SK-N-SH (cell line): Measurements from ENCODE around the gene FHDC1. TPM values are rescaled to one million over a fixed set of nuclear protein-coding genes. Genes with fewer than 3 reads are reported as not detected.

ENCODE experiments used
- CTCF ChIA-PET: fragments of 300-600, 350-600 bp; formaldehyde crosslinking; extraction: SDS; loops from one replicate; lab custom pipeline; 2021; lab: Yijun Ruan, JAX
- POLR2A ChIA-PET: fragments of 350-600 bp; sonication (Branson Sonifier 250); formaldehyde crosslinking; extraction: SDS; loops from one replicate; lab custom pipeline; 2020; ENCODE audit warnings: antibody characterized with exemption, inconsistent platforms; lab: Yijun Ruan, JAX
- DNase-seq: peaks from one replicate; pipeline ENCODE4 v3.0.0; 2012
- H2AFZ ChIP-seq: fragments of 200-600 bp; sonication (generic); 2 replicates; pipeline ENCODE4 v1.8.1; 2016; ENCODE audit warnings: antibody characterized with exemption, mild to moderate bottlenecking, low read depth
- H3F3A ChIP-seq: fragments of 200-600 bp; sonication (generic); replicated peaks from 2 replicates; pipeline ENCODE3; 2016; ENCODE audit warnings: antibody characterized with exemption, mild to moderate bottlenecking; ENCODE audit not compliant: insufficient read depth
- H3K27ac ChIP-seq, 2 experiments: fragments of 200-500 bp in 1 of 2; fragments of 200-600 bp in 1 of 2; sonication (Bioruptor generic) in 1 of 2; sonication (generic), shearing (Covaris generic) in 1 of 2; 2 replicates each; pipeline versions ENCODE4 v1.5.1 to v1.6.1; 2014 to 2016; ENCODE audit warnings: low read depth in 2 of 2, inconsistent platforms in 1 of 2, low read length in 1 of 2, mild to moderate bottlenecking in 1 of 2, mixed read lengths in 1 of 2
- H3K27me3 ChIP-seq: fragments of 200-600 bp; sonication (generic), shearing (Covaris generic); 2 replicates; pipeline ENCODE4 v1.6.1; 2016; ENCODE audit warnings: mixed run types; ENCODE audit not compliant: insufficient read depth
- H3K36me3 ChIP-seq, 2 experiments: fragments of 200-500 bp in 1 of 2; fragments of 200-600 bp in 1 of 2; sonication (Bioruptor generic) in 1 of 2; sonication (generic) in 1 of 2; replicated peaks in 1 of 2; 2 replicates each; pipeline versions ENCODE3 to v1.5.1; 2014 to 2016; ENCODE audit warnings: low read length in 1 of 2, mild to moderate bottlenecking in 1 of 2; ENCODE audit not compliant: insufficient read depth in 2 of 2, control insufficient read depth in 1 of 2
- H3K4me1 ChIP-seq, 2 experiments: fragments of 200-500 bp in 1 of 2; fragments of 200-600 bp in 1 of 2; sonication (Bioruptor generic) in 1 of 2; sonication (generic), shearing (Covaris generic) in 1 of 2; 2 replicates each; pipeline versions ENCODE4 v1.5.1 to v1.6.1; 2014 to 2016; ENCODE audit warnings: low read depth in 1 of 2, low read length in 1 of 2, mixed run types in 1 of 2; ENCODE audit not compliant: insufficient read depth in 2 of 2, control insufficient read depth in 1 of 2
- H3K4me2 ChIP-seq: fragments of 200-600 bp; sonication (generic), shearing (Covaris generic); 2 replicates; pipeline ENCODE4 v1.6.1; 2017; ENCODE audit warnings: mixed run types
- H3K4me3 ChIP-seq, 2 experiments: fragments of 200-500 bp in 1 of 2; fragments of 200-600 bp in 1 of 2; sonication (Bioruptor generic) in 1 of 2; sonication (generic), shearing (Covaris generic) in 1 of 2; 2 replicates each; pipeline versions ENCODE4 v1.5.1 to v1.8.1; 2014 to 2016; ENCODE audit warnings: low read depth in 2 of 2, inconsistent platforms in 1 of 2, low read length in 1 of 2, mild to moderate bottlenecking in 1 of 2, mixed read lengths in 1 of 2, moderate library complexity in 1 of 2
- H3K79me2 ChIP-seq: fragments of 200-600 bp; sonication (generic); 2 replicates; pipeline ENCODE4 v1.8.1; 2017; ENCODE audit warnings: mild to moderate bottlenecking; ENCODE audit not compliant: insufficient read depth
- H3K9ac ChIP-seq: fragments of 200-600 bp; sonication (generic); 2 replicates; pipeline ENCODE4 v1.6.1; 2017; ENCODE audit warnings: mixed run types
- H3K9me2 ChIP-seq: fragments of 200-600 bp; sonication (generic); 2 replicates; pipeline ENCODE4 v1.6.1; 2017; ENCODE audit warnings: mixed run types
- H3K9me3 ChIP-seq: fragments of 200-600 bp; sonication (generic); 2 replicates; pipeline ENCODE4 v1.6.1; 2017; ENCODE audit warnings: mixed run types, mild to moderate bottlenecking, moderate library complexity
- H4K20me1 ChIP-seq: fragments of 200-600 bp; sonication (generic); 2 replicates; pipeline ENCODE4 v1.6.1; 2017; ENCODE audit warnings: mild to moderate bottlenecking, mixed run types; ENCODE audit not compliant: insufficient read depth
- ELF1 ChIP-seq: IDR thresholded peaks from 2 replicates; pipeline ENCODE4 v1.4.0; 2012
- EZH2phosphoT487 ChIP-seq: fragments of 200-600 bp; sonication (generic); IDR thresholded peaks from 2 replicates; pipeline ENCODE4 v1.6.1; 2017; ENCODE audit warnings: low read depth, mixed run types, mild to moderate bottlenecking, antibody characterized with exemption, moderate library complexity, borderline replicate concordance
- FOXJ3 ChIP-seq: sonication (generic); formaldehyde crosslinking; IDR thresholded peaks from 2 replicates; pipeline ENCODE4 v1.5.1; 2020; ENCODE audit warnings: mild to moderate bottlenecking, missing genetic modification reagents
- GABPA ChIP-seq: IDR thresholded peaks from 2 replicates; pipeline ENCODE4 v1.4.0; 2012; ENCODE audit warnings: low read depth, mild to moderate bottlenecking
- MXI1 ChIP-seq: IDR thresholded peaks from 2 replicates; pipeline ENCODE4 v1.6.1; 2012; ENCODE audit warnings: mild to moderate bottlenecking, low read depth, low read length, improper control_type of control experiment
- NFIC ChIP-seq: IDR thresholded peaks from 2 replicates; pipeline ENCODE4 v1.4.0; 2012; ENCODE audit warnings: borderline replicate concordance
- POLR2AphosphoS5 ChIP-seq: IDR thresholded peaks from 2 replicates; pipeline ENCODE4 v1.6.1; 2012; ENCODE audit warnings: low read depth, low read length
- RAD21 ChIP-seq: IDR thresholded peaks from 2 replicates; pipeline ENCODE4 v1.6.1; 2012; ENCODE audit warnings: mild to moderate bottlenecking, low read length
- RCOR1 ChIP-seq: fragments of 150-350 bp; IDR thresholded peaks from 2 replicates; pipeline ENCODE4 v1.6.1; 2017; ENCODE audit warnings: antibody characterized with exemption, low read length
- RFX5 ChIP-seq: IDR thresholded peaks from 2 replicates; pipeline ENCODE4 v1.6.1; 2012; ENCODE audit warnings: mild to moderate bottlenecking, improper control_type of control experiment, low read length
- RXRA ChIP-seq: IDR thresholded peaks from 2 replicates; pipeline ENCODE4 v1.4.0; 2012; ENCODE audit warnings: low read depth, mild to moderate bottlenecking, borderline replicate concordance
- TCF12 ChIP-seq: IDR thresholded peaks from 2 replicates; pipeline ENCODE4 v1.4.0; 2012
- YY1 ChIP-seq: IDR thresholded peaks from 2 replicates; pipeline ENCODE4 v1.4.0; 2012; ENCODE audit warnings: low read depth, mild to moderate bottlenecking
- WGBS: methylation state at CpG from one replicate; pipeline ENCODE4 v1.1.6; 2017; ENCODE audit warnings: low lambda C conversion rate; 5-methylcytosine and 5-hydroxymethylcytosine counted together
- polyA plus RNA-seq, 3 experiments: library from polyadenylated mRNA; depleted of rRNA; stranded (reverse); fragments of >200 nt; gene quantifications; 2 replicates each; pipeline ENCODE4 v1.2.3, GENCODE V29; 2012
- TF ChIP-seq, protein P1 (sequence below): IDR thresholded peaks from 2 replicates; pipeline ENCODE4 v1.4.0; 2012; ENCODE audit warnings: low read depth
- TF ChIP-seq, protein P2 (sequence below): IDR thresholded peaks from 2 replicates; pipeline ENCODE4 v1.4.0; 2012; ENCODE audit warnings: low read depth, borderline replicate concordance

FHDC1 gene
- polyA plus RNA-seq, 1 of the 3 experiments (the other 2 are of a cell fraction), result 0.02 TPM

DNA sequence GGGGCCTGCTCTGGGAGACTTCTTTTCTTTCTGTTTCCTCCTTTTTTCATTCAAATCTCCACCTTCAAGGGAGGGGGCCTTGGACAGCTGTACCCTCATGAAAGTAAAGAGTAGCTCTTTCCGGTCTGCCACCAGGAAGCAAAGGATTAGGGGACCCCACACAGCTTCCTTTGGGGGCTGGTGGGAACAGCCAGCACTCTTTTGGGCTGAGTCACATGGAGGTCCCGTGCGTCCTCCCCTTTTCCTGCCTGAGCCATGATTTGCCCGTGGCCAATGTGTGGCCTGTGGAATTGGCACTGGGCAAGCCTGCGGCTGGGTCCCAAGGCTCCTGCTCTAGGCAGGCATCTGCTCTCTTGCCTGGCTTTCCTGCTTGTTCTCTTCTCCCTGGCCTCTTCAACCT, 65.5 kb downstream of the FHDC1 start:
- H3K4me2 ChIP-seq, result no peak overlapping the region
- CTCF ChIA-PET, result no interaction called here
- H2AFZ ChIP-seq, result no peak overlapping the region
- DNase-seq, result no peak
- no peaks in the 10 kb centered on the region for H3K9me3 ChIP-seq
- H3K27ac ChIP-seq, result no peak overlapping the region
- H3K79me2 ChIP-seq, result no peaks in the 10 kb centered on the region
- no peaks in the 10 kb centered on the region; the same call in 1 of the 2 replicates for H3K27me3 ChIP-seq
- no peaks in the 10 kb centered on the region for H3K4me1 ChIP-seq
- H4K20me1 ChIP-seq, result no peaks in the 10 kb centered on the region
- POLR2A ChIA-PET, result no interaction called here
- H3K4me3 ChIP-seq, result no peak overlapping the region
- no peak overlapping the region for H3K9ac ChIP-seq
- WGBS, result 50% methylated on average over 4 of the region's 5 CpGs
- no peaks in the 10 kb centered on the region for H3K36me3 ChIP-seq
- no peaks in the 10 kb centered on the region for H3F3A ChIP-seq
- no peaks in the 10 kb centered on the region for H3K9me2 ChIP-seq
- TF ChIP-seq EZH2phosphoT487, result no peak
- no peak for TF ChIP-seq GABPA
- no peak for TF ChIP-seq POLR2AphosphoS5
- TF ChIP-seq, all 33 proteins: peak for 0

DNA sequence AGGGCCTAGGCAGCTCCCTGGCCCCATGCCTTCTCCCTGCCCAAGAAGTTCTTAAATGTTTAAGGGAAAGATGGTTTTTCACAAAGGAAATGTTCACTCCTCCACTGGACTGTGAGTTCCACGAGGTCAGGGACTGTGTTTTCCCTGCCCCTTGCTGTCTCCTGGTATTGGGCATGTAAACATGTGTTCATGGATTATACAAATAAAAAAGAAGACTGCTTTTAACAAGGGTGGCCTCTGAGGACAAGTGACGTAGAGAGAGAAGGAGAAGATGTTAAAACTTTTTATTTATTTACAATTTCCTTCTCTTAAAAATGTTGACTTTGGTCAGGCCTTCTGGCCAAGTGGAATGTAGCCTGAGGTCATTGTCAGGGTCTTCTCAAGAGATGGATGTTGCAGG, 66.0 kb downstream of the FHDC1 start:
- Histone ChIP-seq H2AFZ (no peak overlapping the region), H4K20me1 (no peaks in the 10 kb centered on the region), H3K27me3 (no peaks in the 10 kb centered on the region; the same call in 1 of the 2 replicates), H3K4me3 (no peak overlapping the region), H3K9ac (no peak overlapping the region), H3K9me3 (no peaks in the 10 kb centered on the region), H3K4me2 (no peak overlapping the region), H3K79me2 (no peaks in the 10 kb centered on the region), H3K4me1 (no peaks in the 10 kb centered on the region), H3K9me2 (no peaks in the 10 kb centered on the region), H3F3A (no peaks in the 10 kb centered on the region), H3K27ac (no peak overlapping the region), H3K36me3 (no peaks in the 10 kb centered on the region)
- 0% methylated on average over 2 of the region's 2 CpGs for WGBS
- CTCF ChIA-PET, result no interaction called here
- DNase-seq, result no peak
- TF ChIP-seq RCOR1 (no peak), TCF12 (no peak), ELF1 (no peak), RXRA (no peak), NFIC (no peak), MXI1 (no peak), FOXJ3 (CRISPR knock-in tag) (no peak), RAD21 (no peak)
- TF ChIP-seq, protein P1, sequence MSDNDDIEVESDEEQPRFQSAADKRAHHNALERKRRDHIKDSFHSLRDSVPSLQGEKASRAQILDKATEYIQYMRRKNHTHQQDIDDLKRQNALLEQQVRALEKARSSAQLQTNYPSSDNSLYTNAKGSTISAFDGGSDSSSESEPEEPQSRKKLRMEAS, result no peak
- POLR2A ChIA-PET, result no interaction called here

DNA sequence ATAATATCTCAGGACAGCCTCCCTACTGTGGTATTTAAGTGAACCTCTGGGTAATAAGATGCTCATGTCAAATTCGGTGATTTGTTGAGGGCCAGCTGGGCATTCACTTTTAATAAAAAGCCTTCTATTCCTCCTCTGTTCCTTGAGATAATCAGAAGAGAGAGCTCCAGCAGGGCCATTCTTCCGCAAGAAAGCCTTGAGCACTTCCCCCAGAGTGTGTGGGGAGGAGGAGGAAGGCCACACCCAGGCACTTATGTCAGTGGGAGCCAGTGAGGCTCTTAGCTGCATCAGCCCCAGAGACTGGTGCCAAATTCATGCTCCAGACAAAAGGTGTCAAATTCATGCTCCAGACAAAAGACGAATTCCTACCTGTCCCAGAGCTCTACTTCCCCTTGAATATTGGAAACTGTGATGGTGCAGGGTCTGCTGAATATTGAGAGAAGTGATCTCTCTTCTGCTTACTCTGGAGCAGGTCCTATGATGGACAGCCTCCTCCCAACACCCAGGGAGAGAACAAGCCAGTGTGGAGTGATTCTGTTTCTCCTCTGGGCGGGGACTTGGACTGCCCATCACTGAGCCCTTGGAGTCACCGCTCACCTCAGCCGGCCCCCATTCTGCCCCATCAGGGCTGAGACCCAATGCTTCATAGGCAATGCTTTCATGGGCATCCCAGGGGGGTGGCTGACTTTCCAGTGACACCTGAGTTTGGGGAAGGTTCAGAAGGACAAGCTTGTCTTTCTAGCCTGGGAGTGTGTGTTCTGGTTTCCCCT, 68.1 kb downstream of the FHDC1 start:
- H2AFZ ChIP-seq, result no peak overlapping the region
- TF ChIP-seq YY1 (no peak), RCOR1 (no peak), RFX5 (no peak), POLR2AphosphoS5 (no peak)
- TF ChIP-seq, protein P2, sequence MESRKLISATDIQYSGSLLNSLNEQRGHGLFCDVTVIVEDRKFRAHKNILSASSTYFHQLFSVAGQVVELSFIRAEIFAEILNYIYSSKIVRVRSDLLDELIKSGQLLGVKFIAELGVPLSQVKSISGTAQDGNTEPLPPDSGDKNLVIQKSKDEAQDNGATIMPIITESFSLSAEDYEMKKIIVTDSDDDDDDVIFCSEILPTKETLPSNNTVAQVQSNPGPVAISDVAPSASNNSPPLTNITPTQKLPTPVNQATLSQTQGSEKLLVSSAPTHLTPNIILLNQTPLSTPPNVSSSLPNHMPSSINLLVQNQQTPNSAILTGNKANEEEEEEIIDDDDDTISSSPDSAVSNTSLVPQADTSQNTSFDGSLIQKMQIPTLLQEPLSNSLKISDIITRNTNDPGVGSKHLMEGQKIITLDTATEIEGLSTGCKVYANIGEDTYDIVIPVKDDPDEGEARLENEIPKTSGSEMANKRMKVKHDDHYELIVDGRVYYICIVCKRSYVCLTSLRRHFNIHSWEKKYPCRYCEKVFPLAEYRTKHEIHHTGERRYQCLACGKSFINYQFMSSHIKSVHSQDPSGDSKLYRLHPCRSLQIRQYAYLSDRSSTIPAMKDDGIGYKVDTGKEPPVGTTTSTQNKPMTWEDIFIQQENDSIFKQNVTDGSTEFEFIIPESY, result no peak
- no peaks in the 10 kb centered on the region for H3F3A ChIP-seq
- no peaks in the 10 kb centered on the region; the same call in 1 of the 2 replicates for H3K27me3 ChIP-seq
- no peak overlapping the region for H3K9ac ChIP-seq
- ChIA-PET POLR2A (no interaction called here), CTCF (no interaction called here)
- H4K20me1 ChIP-seq, result no peaks in the 10 kb centered on the region
- no peaks in the 10 kb centered on the region for H3K4me1 ChIP-seq
- H3K4me3 ChIP-seq, result no peak overlapping the region
- no peaks in the 10 kb centered on the region for H3K9me2 ChIP-seq
- no peak overlapping the region for H3K4me2 ChIP-seq
- H3K9me3 ChIP-seq, result no peaks in the 10 kb centered on the region
- DNase-seq, result no peak
- H3K27ac ChIP-seq, result no peak overlapping the region
- WGBS, result 18% methylated on average over 2 of the region's 6 CpGs
- H3K36me3 ChIP-seq, result no peaks in the 10 kb centered on the region
- H3K79me2 ChIP-seq, result no peaks in the 10 kb centered on the region
